GM12874 (cell line): ENCODE data around the gene KDM1B.

Source experiments
- TF ChIP-seq, protein P1 (sequence below): IDR thresholded peaks from 2 replicates; pipeline ENCODE4 v1.5.1; 2011; ENCODE audit warnings: low read depth, mild to moderate bottlenecking, control low read depth, low read length, moderate library complexity; ENCODE audit not compliant: insufficient read depth

Gene KDM1B

DNA sequence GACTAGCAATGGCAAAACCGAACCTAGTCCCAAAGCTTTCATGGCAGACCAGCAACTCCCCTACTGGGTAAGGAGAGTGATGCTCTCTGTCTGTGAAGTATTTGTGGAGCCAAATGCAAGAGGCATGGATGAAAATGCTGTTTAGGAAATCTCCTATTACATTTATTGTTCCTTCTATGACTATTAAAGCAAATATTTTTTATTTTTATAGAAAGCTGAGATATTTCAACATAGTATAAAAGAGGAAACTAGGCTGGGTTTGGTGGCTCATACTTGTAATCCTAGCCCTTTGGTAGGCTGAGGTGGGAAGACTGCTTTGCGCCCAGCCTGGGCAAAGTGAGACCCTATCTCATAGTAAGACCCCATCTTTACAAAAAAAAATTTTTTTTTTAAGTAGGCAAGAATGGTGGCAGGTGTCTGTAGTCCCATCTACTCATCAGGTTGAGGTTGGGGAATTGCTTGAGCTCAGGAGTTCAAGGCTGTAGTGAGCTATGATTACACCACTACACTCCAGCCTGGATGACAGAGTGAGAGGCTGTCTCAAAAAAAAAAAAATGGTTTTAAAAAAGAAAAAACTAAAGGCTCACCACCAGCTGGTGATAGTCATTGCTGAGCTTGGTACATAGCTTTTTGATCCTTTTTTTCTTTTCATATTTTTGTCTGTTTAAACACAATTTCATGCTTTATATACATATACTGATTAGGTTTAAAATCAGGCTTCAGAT is 11.3 kb downstream of the KDM1B start:
- TF ChIP-seq, protein P1, sequence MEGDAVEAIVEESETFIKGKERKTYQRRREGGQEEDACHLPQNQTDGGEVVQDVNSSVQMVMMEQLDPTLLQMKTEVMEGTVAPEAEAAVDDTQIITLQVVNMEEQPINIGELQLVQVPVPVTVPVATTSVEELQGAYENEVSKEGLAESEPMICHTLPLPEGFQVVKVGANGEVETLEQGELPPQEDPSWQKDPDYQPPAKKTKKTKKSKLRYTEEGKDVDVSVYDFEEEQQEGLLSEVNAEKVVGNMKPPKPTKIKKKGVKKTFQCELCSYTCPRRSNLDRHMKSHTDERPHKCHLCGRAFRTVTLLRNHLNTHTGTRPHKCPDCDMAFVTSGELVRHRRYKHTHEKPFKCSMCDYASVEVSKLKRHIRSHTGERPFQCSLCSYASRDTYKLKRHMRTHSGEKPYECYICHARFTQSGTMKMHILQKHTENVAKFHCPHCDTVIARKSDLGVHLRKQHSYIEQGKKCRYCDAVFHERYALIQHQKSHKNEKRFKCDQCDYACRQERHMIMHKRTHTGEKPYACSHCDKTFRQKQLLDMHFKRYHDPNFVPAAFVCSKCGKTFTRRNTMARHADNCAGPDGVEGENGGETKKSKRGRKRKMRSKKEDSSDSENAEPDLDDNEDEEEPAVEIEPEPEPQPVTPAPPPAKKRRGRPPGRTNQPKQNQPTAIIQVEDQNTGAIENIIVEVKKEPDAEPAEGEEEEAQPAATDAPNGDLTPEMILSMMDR, result no peak

DNA sequence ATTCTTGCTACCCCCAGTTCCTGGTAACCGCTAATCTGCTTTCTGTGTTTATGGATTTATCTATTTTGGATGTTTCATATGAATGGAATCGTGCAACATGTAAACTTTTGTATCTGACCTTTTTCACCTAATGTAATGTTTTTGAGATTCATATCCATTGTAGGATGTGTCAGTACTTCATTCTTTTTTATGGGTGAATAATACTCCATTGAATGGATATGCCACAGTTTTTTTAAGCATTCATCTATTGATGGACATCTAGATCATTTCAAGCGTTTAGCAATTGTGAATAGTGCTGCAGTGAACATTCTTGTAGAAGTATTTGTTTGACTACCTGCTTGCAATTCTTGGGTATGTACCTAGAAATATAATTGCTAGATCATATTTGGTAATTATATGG is 13.0 kb downstream of the KDM1B start:
- TF ChIP-seq, protein P1, result no peak

DNA sequence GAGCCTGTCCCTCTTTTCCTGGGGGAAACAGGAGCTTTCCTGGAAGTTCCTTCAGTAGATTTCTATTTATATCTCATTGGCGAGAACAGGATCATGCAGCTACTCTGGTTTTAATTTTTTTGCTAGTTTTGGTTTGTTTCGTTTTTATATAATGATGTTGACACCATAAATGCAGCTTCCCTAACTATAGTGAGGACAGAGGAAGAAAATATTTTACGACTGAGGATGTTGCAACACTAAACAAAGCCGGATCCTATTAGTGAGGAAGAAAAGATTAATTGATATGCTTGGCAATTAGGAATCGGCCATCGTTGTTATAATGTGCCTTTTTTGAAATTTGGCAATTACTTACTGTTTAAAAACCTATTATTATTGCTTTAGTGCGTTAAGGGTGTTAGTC is 16.6 kb downstream of the KDM1B start:
- TF ChIP-seq, protein P1, result no peak

DNA sequence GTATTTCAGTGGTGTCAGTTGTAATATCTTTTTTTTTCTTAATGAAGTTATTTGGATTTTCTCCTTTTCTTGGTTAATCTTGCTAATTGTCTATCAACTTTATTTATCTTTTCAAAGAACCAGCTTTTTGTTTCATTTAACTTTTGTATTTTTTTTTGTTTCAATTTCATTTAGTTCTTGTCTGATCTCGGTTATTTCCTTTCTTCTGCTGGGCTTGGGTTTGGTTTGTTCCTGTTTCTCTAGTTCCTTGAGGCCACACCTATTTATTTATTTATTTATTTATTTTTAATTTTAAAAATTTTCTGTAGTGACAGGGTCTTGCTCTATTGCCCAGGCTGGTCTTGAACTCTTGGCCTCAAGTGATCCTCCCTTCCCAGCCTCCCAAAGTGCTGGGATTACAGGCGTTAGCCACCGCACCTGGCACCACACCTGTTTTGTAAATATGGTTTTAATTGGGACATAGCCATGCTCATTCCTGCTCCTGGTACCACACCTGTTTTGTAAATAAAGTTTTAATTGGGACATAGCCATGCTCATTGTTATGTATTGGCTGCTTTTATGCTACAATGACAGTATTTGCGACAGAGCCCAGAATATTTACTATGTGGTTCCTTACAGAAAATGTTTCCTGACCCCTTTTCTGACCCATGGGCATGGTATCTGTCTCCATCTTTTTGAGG is 22.2 kb downstream of the KDM1B start:
- TF ChIP-seq, protein P1, result no peak

DNA sequence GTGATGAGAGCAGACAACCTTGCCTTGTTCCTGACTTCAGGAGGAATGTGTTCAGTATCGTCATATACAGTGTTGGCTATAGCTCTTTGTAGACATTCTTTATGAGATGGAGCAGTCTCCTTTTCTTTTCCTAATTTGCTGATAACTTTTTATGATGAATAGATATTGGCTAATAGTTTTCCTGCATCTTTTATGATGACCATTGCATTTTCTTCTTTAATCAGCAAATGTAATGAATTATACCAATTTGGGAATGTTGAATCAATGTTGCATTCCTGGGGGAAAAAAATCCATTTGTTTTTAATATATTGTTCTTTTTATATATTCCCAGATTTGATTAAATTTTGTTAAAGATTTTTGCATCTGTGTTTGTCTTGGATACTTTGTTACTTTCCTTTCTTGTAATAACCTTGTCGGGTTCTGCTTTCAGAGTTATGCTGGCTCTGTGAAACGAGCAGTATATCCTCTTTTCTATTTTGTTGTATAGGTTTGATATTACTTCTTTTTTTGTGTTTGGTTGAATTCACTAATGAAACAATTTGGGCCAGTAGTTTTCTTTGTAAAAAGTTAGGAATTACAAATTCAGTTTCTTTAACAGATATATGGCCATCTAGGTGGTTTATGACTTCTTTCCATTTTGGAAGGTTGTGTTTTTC is 23.9 kb downstream of the KDM1B start:
- TF ChIP-seq, protein P1, result no peak

DNA sequence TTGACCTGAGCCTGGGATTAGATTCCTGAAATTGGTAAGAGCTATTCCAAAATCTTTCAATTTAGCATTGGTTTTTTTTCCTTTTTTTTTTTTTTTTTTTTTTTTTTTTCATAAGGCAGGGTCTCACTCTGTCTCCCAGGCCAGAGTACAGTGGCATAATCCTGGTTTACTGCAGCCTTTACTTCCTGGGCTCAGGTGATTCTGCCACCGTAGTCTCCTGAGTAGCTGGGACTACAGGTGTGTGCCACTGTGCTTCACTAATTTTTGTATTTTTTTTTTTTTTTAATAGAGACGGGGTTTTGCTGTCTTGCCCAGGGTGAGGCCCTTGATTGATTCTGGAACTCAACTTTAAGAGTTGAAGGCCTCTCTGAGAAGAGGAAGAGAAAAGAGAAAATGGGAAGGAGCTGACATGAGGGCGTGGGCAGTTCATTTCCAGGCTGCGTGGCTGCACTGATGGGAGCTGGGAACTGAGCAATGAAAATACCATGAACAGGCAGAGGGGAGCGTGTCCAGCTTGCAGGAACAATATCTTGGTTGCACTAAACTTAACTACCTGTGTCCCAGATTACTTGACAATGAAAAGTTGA is 24.6 kb downstream of the KDM1B start:
- TF ChIP-seq, protein P1, result no peak

DNA sequence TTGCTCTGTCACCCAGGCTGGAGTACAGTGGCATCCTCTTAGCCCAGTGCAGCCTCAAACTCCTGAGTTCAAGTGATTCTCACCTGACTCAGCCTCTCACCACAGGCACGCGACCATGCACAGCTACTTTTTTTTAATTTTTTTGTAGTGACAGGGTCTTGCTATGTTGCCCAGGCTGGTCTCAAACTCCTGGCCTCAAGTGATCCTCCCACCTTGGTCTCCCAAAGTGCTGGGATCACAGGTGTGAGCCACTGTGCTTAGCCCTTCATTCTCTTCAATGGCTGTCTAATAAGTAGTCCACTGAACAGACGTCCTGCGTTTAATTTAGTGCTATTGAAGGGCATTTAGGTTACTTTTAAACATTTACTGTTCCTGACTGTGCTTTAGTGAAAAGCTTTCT is 27.3 kb downstream of the KDM1B start:
- TF ChIP-seq, protein P1, result no peak
